SK-N-SH (cell line): ENCODE results near the gene TRPT1. TPM values are rescaled to one million over a fixed set of nuclear protein-coding genes. Genes with fewer than 3 reads are reported as not detected.
A peak's percentile ranks its signal among the peaks of the same experiment; 100 is the strongest.

Source experiments
- CTCF ChIA-PET: fragments of 300-600, 350-600 bp; formaldehyde crosslinking; extraction: SDS; loops from one replicate; lab custom pipeline; 2021; lab: Yijun Ruan, JAX
- POLR2A ChIA-PET: fragments of 350-600 bp; sonication (Branson Sonifier 250); formaldehyde crosslinking; extraction: SDS; loops from one replicate; lab custom pipeline; 2020; ENCODE audit warnings: antibody characterized with exemption, inconsistent platforms; lab: Yijun Ruan, JAX
- DNase-seq: peaks from one replicate; pipeline ENCODE4 v3.0.0; 2012
- H2AFZ ChIP-seq: fragments of 200-600 bp; sonication (generic); 2 replicates; pipeline ENCODE4 v1.8.1; 2016; ENCODE audit warnings: antibody characterized with exemption, mild to moderate bottlenecking, low read depth
- H3F3A ChIP-seq: fragments of 200-600 bp; sonication (generic); replicated peaks from 2 replicates; pipeline ENCODE3; 2016; ENCODE audit warnings: antibody characterized with exemption, mild to moderate bottlenecking; ENCODE audit not compliant: insufficient read depth
- H3K27ac ChIP-seq, 2 experiments: fragments of 200-500 bp in 1 of 2; fragments of 200-600 bp in 1 of 2; sonication (Bioruptor generic) in 1 of 2; sonication (generic), shearing (Covaris generic) in 1 of 2; 2 replicates each; pipeline versions ENCODE4 v1.5.1 to v1.6.1; 2014 to 2016; ENCODE audit warnings: low read depth in 2 of 2, inconsistent platforms in 1 of 2, low read length in 1 of 2, mild to moderate bottlenecking in 1 of 2, mixed read lengths in 1 of 2
- H3K27me3 ChIP-seq: fragments of 200-600 bp; sonication (generic), shearing (Covaris generic); 2 replicates; pipeline ENCODE4 v1.6.1; 2016; ENCODE audit warnings: mixed run types; ENCODE audit not compliant: insufficient read depth
- H3K36me3 ChIP-seq, 2 experiments: fragments of 200-500 bp in 1 of 2; fragments of 200-600 bp in 1 of 2; sonication (Bioruptor generic) in 1 of 2; sonication (generic) in 1 of 2; replicated peaks in 1 of 2; 2 replicates each; pipeline versions ENCODE3 to v1.5.1; 2014 to 2016; ENCODE audit warnings: low read length in 1 of 2, mild to moderate bottlenecking in 1 of 2; ENCODE audit not compliant: insufficient read depth in 2 of 2, control insufficient read depth in 1 of 2
- H3K4me1 ChIP-seq, 2 experiments: fragments of 200-500 bp in 1 of 2; fragments of 200-600 bp in 1 of 2; sonication (Bioruptor generic) in 1 of 2; sonication (generic), shearing (Covaris generic) in 1 of 2; 2 replicates each; pipeline versions ENCODE4 v1.5.1 to v1.6.1; 2014 to 2016; ENCODE audit warnings: low read depth in 1 of 2, low read length in 1 of 2, mixed run types in 1 of 2; ENCODE audit not compliant: insufficient read depth in 2 of 2, control insufficient read depth in 1 of 2
- H3K4me2 ChIP-seq: fragments of 200-600 bp; sonication (generic), shearing (Covaris generic); 2 replicates; pipeline ENCODE4 v1.6.1; 2017; ENCODE audit warnings: mixed run types
- H3K4me3 ChIP-seq, 2 experiments: fragments of 200-500 bp in 1 of 2; fragments of 200-600 bp in 1 of 2; sonication (Bioruptor generic) in 1 of 2; sonication (generic), shearing (Covaris generic) in 1 of 2; 2 replicates each; pipeline versions ENCODE4 v1.5.1 to v1.8.1; 2014 to 2016; ENCODE audit warnings: low read depth in 2 of 2, inconsistent platforms in 1 of 2, low read length in 1 of 2, mild to moderate bottlenecking in 1 of 2, mixed read lengths in 1 of 2, moderate library complexity in 1 of 2
- H3K79me2 ChIP-seq: fragments of 200-600 bp; sonication (generic); 2 replicates; pipeline ENCODE4 v1.8.1; 2017; ENCODE audit warnings: mild to moderate bottlenecking; ENCODE audit not compliant: insufficient read depth
- H3K9ac ChIP-seq: fragments of 200-600 bp; sonication (generic); 2 replicates; pipeline ENCODE4 v1.6.1; 2017; ENCODE audit warnings: mixed run types
- H3K9me2 ChIP-seq: fragments of 200-600 bp; sonication (generic); 2 replicates; pipeline ENCODE4 v1.6.1; 2017; ENCODE audit warnings: mixed run types
- H3K9me3 ChIP-seq: fragments of 200-600 bp; sonication (generic); 2 replicates; pipeline ENCODE4 v1.6.1; 2017; ENCODE audit warnings: mixed run types, mild to moderate bottlenecking, moderate library complexity
- H4K20me1 ChIP-seq: fragments of 200-600 bp; sonication (generic); 2 replicates; pipeline ENCODE4 v1.6.1; 2017; ENCODE audit warnings: mild to moderate bottlenecking, mixed run types; ENCODE audit not compliant: insufficient read depth
- CTCF ChIP-seq: fragments of 200-600 bp; sonication (generic); IDR thresholded peaks from 2 replicates; pipeline ENCODE4 v1.6.1; 2017; ENCODE audit warnings: antibody characterized with exemption, mild to moderate bottlenecking, moderate library complexity
- ELF1 ChIP-seq: IDR thresholded peaks from 2 replicates; pipeline ENCODE4 v1.4.0; 2012
- EP300 ChIP-seq, 2 experiments: IDR thresholded peaks; 2 replicates each; pipeline versions ENCODE4 v1.4.0 to v1.6.1; 2012; ENCODE audit warnings: borderline replicate concordance in 1 of 2, low read depth in 1 of 2, low read length in 1 of 2
- EZH2phosphoT487 ChIP-seq: fragments of 200-600 bp; sonication (generic); IDR thresholded peaks from 2 replicates; pipeline ENCODE4 v1.6.1; 2017; ENCODE audit warnings: low read depth, mixed run types, mild to moderate bottlenecking, antibody characterized with exemption, moderate library complexity, borderline replicate concordance
- FOXJ3 ChIP-seq: sonication (generic); formaldehyde crosslinking; IDR thresholded peaks from 2 replicates; pipeline ENCODE4 v1.5.1; 2020; ENCODE audit warnings: mild to moderate bottlenecking, missing genetic modification reagents
- FOXM1 ChIP-seq: IDR thresholded peaks from 2 replicates; pipeline ENCODE4 v1.4.0; 2012; ENCODE audit warnings: low read depth, mild to moderate bottlenecking
- GABPA ChIP-seq: IDR thresholded peaks from 2 replicates; pipeline ENCODE4 v1.4.0; 2012; ENCODE audit warnings: low read depth, mild to moderate bottlenecking
- MAX ChIP-seq: IDR thresholded peaks from 2 replicates; pipeline ENCODE4 v1.4.0; 2012; ENCODE audit warnings: low read depth
- MXI1 ChIP-seq: IDR thresholded peaks from 2 replicates; pipeline ENCODE4 v1.6.1; 2012; ENCODE audit warnings: mild to moderate bottlenecking, low read depth, low read length, improper control_type of control experiment
- NFIC ChIP-seq: IDR thresholded peaks from 2 replicates; pipeline ENCODE4 v1.4.0; 2012; ENCODE audit warnings: borderline replicate concordance
- NRF1 ChIP-seq: IDR thresholded peaks from 2 replicates; pipeline ENCODE4 v1.6.1; 2012; ENCODE audit warnings: low read depth, mild to moderate bottlenecking, low read length
- PBX3 ChIP-seq: IDR thresholded peaks from 2 replicates; pipeline ENCODE4; 2012
- POLR2AphosphoS5 ChIP-seq: IDR thresholded peaks from 2 replicates; pipeline ENCODE4 v1.6.1; 2012; ENCODE audit warnings: low read depth, low read length
- RAD21 ChIP-seq: IDR thresholded peaks from 2 replicates; pipeline ENCODE4 v1.6.1; 2012; ENCODE audit warnings: mild to moderate bottlenecking, low read length
- RCOR1 ChIP-seq: fragments of 150-350 bp; IDR thresholded peaks from 2 replicates; pipeline ENCODE4 v1.6.1; 2017; ENCODE audit warnings: antibody characterized with exemption, low read length
- RFX5 ChIP-seq: IDR thresholded peaks from 2 replicates; pipeline ENCODE4 v1.6.1; 2012; ENCODE audit warnings: mild to moderate bottlenecking, improper control_type of control experiment, low read length
- RXRA ChIP-seq: IDR thresholded peaks from 2 replicates; pipeline ENCODE4 v1.4.0; 2012; ENCODE audit warnings: low read depth, mild to moderate bottlenecking, borderline replicate concordance
- SMC3 ChIP-seq: IDR thresholded peaks from 2 replicates; pipeline ENCODE4 v1.6.1; 2012; ENCODE audit warnings: low read depth, low read length, improper control_type of control experiment
- TAF1 ChIP-seq: IDR thresholded peaks from 2 replicates; pipeline ENCODE4 v1.6.1; 2012; ENCODE audit warnings: low read depth, mild to moderate bottlenecking, low read length, moderate library complexity, borderline replicate concordance
- TCF12 ChIP-seq: IDR thresholded peaks from 2 replicates; pipeline ENCODE4 v1.4.0; 2012
- YY1 ChIP-seq: IDR thresholded peaks from 2 replicates; pipeline ENCODE4 v1.4.0; 2012; ENCODE audit warnings: low read depth, mild to moderate bottlenecking
- WGBS: methylation state at CpG from one replicate; pipeline ENCODE4 v1.1.6; 2017; ENCODE audit warnings: low lambda C conversion rate; 5-methylcytosine and 5-hydroxymethylcytosine counted together
- polyA plus RNA-seq, 3 experiments: library from polyadenylated mRNA; depleted of rRNA; stranded (reverse); fragments of >200 nt; gene quantifications; 2 replicates each; pipeline ENCODE4 v1.2.3, GENCODE V29; 2012
- TF ChIP-seq, protein P1 (sequence below): IDR thresholded peaks from 2 replicates; pipeline ENCODE4 v1.4.0; 2012; ENCODE audit warnings: low read depth, borderline replicate concordance
- TF ChIP-seq, protein P2 (sequence below): IDR thresholded peaks from 2 replicates; pipeline ENCODE4 v1.4.0; 2012; ENCODE audit warnings: low read depth, borderline replicate concordance

TRPT1 gene
- polyA plus RNA-seq, 1 of the 3 experiments (the other 2 are of a cell fraction), result 62.4 TPM

GRCh38 chr11:64232182-64232966 is 6.4 kb upstream of the TRPT1 start:
- POLR2A ChIA-PET, result interaction anchor here (1.0 to 1.8 kb wide), 2 partner anchors 9 to 36 kb away, joined by 3 to 9 read pairs; partner anchors contain the start of gene FKBP2
- H3K4me2 ChIP-seq, result no peak overlapping the region
- WGBS, result 93% methylated on average over 14 of the region's 15 CpGs

GRCh38 chr11:64231546-64231945 is 5.6 kb upstream of the TRPT1 start:
- Histone ChIP-seq H3K27me3 (no peaks in the 10 kb centered on the region), H3K79me2 (peaks cover 45% of the 10 kb centered on the region), H3K27ac (no peak overlapping the region), H3K4me3 (peak overlapping the region in 1 of 2 experiments; percentile 75; a peak in 2 of 4 replicates), H3K9me2 (no peaks in the 10 kb centered on the region), H3K4me2 (peak overlapping the region; percentile 90), H2AFZ (no peak overlapping the region), H3K9ac (no peak overlapping the region), H4K20me1 (no peaks in the 10 kb centered on the region), H3K4me1 (peaks cover 20 to 57% of the 10 kb centered on the region in 2 experiments; a peak in 2 of 4 replicates), H3F3A (peaks cover 20% of the 10 kb centered on the region), H3K36me3 (peaks cover 0 to 4% of the 10 kb centered on the region in 2 experiments), H3K9me3 (no peaks in the 10 kb centered on the region)
- DNase-seq, result no peak
- POLR2A ChIA-PET, result interaction anchor here (1.2 kb wide), 1 partner anchor 15 kb away, joined by 3 read pairs; the partner anchor contains the start of gene PPP1R14B
- CTCF ChIA-PET, result interaction anchor here (1.1 to 3.4 kb wide), 4 partner anchors 14 to 73 kb away, joined by 3 to 15 read pairs (median 5); partner anchors contain the start of genes ESRRA, PLCB3 and STIP1
- WGBS, result 90% methylated on average over 7 of the region's 7 CpGs
- no peak for TF ChIP-seq ELF1
- no peak for TF ChIP-seq NFIC
- TF ChIP-seq, protein P1, sequence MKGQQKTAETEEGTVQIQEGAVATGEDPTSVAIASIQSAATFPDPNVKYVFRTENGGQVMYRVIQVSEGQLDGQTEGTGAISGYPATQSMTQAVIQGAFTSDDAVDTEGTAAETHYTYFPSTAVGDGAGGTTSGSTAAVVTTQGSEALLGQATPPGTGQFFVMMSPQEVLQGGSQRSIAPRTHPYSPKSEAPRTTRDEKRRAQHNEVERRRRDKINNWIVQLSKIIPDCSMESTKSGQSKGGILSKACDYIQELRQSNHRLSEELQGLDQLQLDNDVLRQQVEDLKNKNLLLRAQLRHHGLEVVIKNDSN, result no peak
- no peak for TF ChIP-seq RCOR1
- TF ChIP-seq EP300 (IDR thresholded peaks at IDR 0.05; ENCODE audit: borderline replicate concordance in 1 of 2, low read depth in 1 of 2, low read length in 1 of 2), result no peak
- no peak for TF ChIP-seq NRF1
- TF ChIP-seq, protein P2, sequence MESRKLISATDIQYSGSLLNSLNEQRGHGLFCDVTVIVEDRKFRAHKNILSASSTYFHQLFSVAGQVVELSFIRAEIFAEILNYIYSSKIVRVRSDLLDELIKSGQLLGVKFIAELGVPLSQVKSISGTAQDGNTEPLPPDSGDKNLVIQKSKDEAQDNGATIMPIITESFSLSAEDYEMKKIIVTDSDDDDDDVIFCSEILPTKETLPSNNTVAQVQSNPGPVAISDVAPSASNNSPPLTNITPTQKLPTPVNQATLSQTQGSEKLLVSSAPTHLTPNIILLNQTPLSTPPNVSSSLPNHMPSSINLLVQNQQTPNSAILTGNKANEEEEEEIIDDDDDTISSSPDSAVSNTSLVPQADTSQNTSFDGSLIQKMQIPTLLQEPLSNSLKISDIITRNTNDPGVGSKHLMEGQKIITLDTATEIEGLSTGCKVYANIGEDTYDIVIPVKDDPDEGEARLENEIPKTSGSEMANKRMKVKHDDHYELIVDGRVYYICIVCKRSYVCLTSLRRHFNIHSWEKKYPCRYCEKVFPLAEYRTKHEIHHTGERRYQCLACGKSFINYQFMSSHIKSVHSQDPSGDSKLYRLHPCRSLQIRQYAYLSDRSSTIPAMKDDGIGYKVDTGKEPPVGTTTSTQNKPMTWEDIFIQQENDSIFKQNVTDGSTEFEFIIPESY, result no peak
- TF ChIP-seq TCF12, result no peak
- no peak for TF ChIP-seq CTCF
- TF ChIP-seq PBX3, result no peak

More at GRCh38 chr11:64232182-64232966, 6.4 kb upstream of the TRPT1 start:
- no peaks in the 10 kb centered on the region for H3K27me3 ChIP-seq
- peaks cover 36% of the 10 kb centered on the region for H3K79me2 ChIP-seq
- peaks cover 0 to 6% of the 10 kb centered on the region in 2 experiments for H3K36me3 ChIP-seq
- peaks cover 20% of the 10 kb centered on the region for H3F3A ChIP-seq
- CTCF ChIA-PET, result interaction anchor here (0.6 to 3.4 kb wide), 7 partner anchors 10 to 72 kb away, joined by 3 to 15 read pairs (median 5); partner anchors contain the start of genes ESRRA, PLCB3, PPP1R14B and STIP1
- TF ChIP-seq FOXM1 (no peak), EZH2phosphoT487 (no peak), YY1 (no peak), TAF1 (no peak), PBX3 (no peak), RAD21 (no peak), SMC3 (no peak), MXI1 (no peak), RFX5 (no peak), GABPA (no peak), POLR2AphosphoS5 (no peak), RXRA (no peak), MAX (no peak), NRF1 (no peak), FOXJ3 (CRISPR knock-in tag) (no peak)
- TF ChIP-seq, all 33 proteins: peak for 0
- Histone ChIP-seq H3K9me3 (no peaks in the 10 kb centered on the region), H3K9me2 (no peaks in the 10 kb centered on the region), H4K20me1 (no peaks in the 10 kb centered on the region), H3K4me3 (no peak overlapping the region; a peak in 1 of 4 replicates), H3K9ac (no peak overlapping the region), H3K27ac (no peak overlapping the region; a peak in 1 of 4 replicates), H2AFZ (no peak overlapping the region), H3K4me1 (peaks cover 19 to 50% of the 10 kb centered on the region in 2 experiments; a peak in 2 of 4 replicates)
- no peak for DNase-seq
